K562 (cell line): ENCODE measurements around the gene SMIM36. TPM values are rescaled to one million over a fixed set of nuclear protein-coding genes. Genes with fewer than 3 reads are reported as not detected.
A peak's percentile ranks its signal among the peaks of the same experiment; 100 is the strongest.

Experiments
- BCL6 ChIP-seq: fragments of 250-450 bp; sonication (Bioruptor Pico); IDR thresholded peaks from 2 replicates; pipeline ENCODE4 v1.4.0; 2020
- MED1 ChIP-seq: sonication (generic); formaldehyde crosslinking; IDR thresholded peaks from 2 replicates; pipeline ENCODE4 v1.8.1; 2023; ENCODE audit warnings: missing genetic modification reagents, borderline replicate concordance
- NEUROD1 ChIP-seq: fragments of 150-350 bp; IDR thresholded peaks from 2 replicates; pipeline ENCODE4 v1.6.1; 2014; ENCODE audit warnings: borderline replicate concordance, low read length, low read depth; ENCODE audit not compliant: partially characterized antibody
- NFE2L1 ChIP-seq: fragments of 450-650 bp; IDR thresholded peaks from 2 replicates; pipeline ENCODE4 v1.6.1; 2016; ENCODE audit warnings: missing genetic modification characterization, low read depth, mild to moderate bottlenecking, missing compliant biosample characterization, moderate library complexity, borderline replicate concordance
- PHTF2 ChIP-seq: fragments of 250-450 bp; sonication (Bioruptor Pico); IDR thresholded peaks from 2 replicates; pipeline ENCODE4 v1.5.0; 2021; ENCODE audit warnings: mild to moderate bottlenecking
- ZFP30 ChIP-seq: fragments of 250-450 bp; sonication (Bioruptor Pico); IDR thresholded peaks from 2 replicates; pipeline ENCODE4 v1.8.0; 2022; ENCODE audit warnings: moderate library complexity, mild to moderate bottlenecking, inconsistent platforms, borderline replicate concordance
- ZNF41 ChIP-seq: fragments of 250-450 bp; sonication (Bioruptor Pico); conservative IDR thresholded peaks from 2 replicates; pipeline ENCODE4 v1.4.0; 2020; ENCODE audit warnings: mild to moderate bottlenecking
- ZNF507 ChIP-seq: conservative IDR thresholded peaks from 2 replicates; pipeline ENCODE4 v1.6.1; 2017; ENCODE audit warnings: missing genetic modification characterization, missing compliant biosample characterization
- polyA plus RNA-seq, 8 experiments: library from polyadenylated mRNA; depleted of rRNA in 4 of 8; stranded (reverse) in 5 of 8; unstranded in 3 of 8; fragments of >200 nt; fragmentation: Nextera tagmentation in 2 of 8; fragmentation: Illumina TruSeq in 1 of 8; extraction: Ambion mirVana in 2 of 8; extraction: Trizol in 1 of 8; gene quantifications; 2 replicates each; pipeline versions ENCODE4 v1.2.1 to v1.2.3, GENCODE V29; 2011 to 2014; ENCODE audit warnings: inconsistent platforms in 1 of 8, missing spikeins in 1 of 8
- total RNA-seq, 7 experiments: library from RNA; depleted of rRNA in 6 of 7; stranded (reverse); fragments of >200 nt in 6 of 7; fragmentation: Illumina TruSeq in 2 of 7; extraction: Trizol in 2 of 7; gene quantifications; 2 replicates each; pipeline versions ENCODE4 v1.2.1 to v1.2.3, GENCODE V29; 2011 to 2021; ENCODE audit warnings: low replicate concordance in 1 of 7
- TF ChIP-seq, protein P1 (sequence below), 2 experiments: fragments of 450-650 bp in 1 of 2; sonication (generic) in 1 of 2; formaldehyde crosslinking in 1 of 2; IDR thresholded peaks in 1 of 2; conservative IDR thresholded peaks in 1 of 2; 2 replicates each; pipeline versions ENCODE4 v1.6.1 to v1.8.1; 2016 to 2023; ENCODE audit warnings: mild to moderate bottlenecking in 2 of 2, moderate library complexity in 2 of 2, inconsistent platforms in 1 of 2, missing genetic modification reagents in 1 of 2
- TF ChIP-seq, protein P2 (sequence below): fragments of 200-800 bp; sonication (Bioruptor generic); IDR thresholded peaks from 2 replicates; pipeline ENCODE4 v1.6.1; 2017; ENCODE audit warnings: missing genetic modification characterization, missing compliant biosample characterization
- TF ChIP-seq, protein P3 (sequence below): sonication (generic); formaldehyde crosslinking; IDR thresholded peaks from 2 replicates; pipeline ENCODE4 v1.8.0; 2023; ENCODE audit warnings: mild to moderate bottlenecking, missing genetic modification reagents

SMIM36 gene
- total and polyA plus RNA-seq, 9 of the 15 experiments (the other 6 are each of a cell fraction or from before 2014, with no cell fraction given) = not detected

DNA sequence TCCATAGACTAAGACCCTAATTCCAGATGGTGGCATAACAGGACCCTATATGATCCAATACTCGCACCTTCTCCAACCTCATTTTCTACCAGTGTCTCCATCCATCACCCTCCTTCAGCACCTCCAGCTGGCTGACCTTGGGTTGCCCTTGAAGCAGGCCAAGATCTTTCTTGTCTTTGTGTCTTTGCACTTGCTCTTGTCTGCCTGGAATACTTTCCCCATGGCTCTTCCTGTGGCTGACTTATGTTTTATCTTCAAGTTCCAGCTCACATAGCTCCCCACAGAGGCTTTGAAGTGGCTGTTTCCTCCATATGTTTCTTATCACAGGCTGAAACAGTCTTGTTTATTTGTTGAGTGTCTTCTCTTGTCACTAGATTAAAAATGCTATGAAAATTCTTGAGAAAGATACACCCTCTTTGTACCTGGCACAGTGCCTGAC lies 60.0 kb downstream of the SMIM36 start (continued):
- TF ChIP-seq ZNF41 (no peak), NFE2L1 (tag) (no peak), NEUROD1 (peak; percentile 48), ZNF507 (tag) (no peak), MED1 (CRISPR knock-in tag) (no peak), BCL6 (CRISPR knock-in tag) (no peak), ZFP30 (CRISPR knock-in tag) (no peak), PHTF2 (no peak)
- TF ChIP-seq, protein P1, sequence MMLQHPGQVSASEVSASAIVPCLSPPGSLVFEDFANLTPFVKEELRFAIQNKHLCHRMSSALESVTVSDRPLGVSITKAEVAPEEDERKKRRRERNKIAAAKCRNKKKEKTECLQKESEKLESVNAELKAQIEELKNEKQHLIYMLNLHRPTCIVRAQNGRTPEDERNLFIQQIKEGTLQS (IDR thresholded peaks at IDR 0.05) = no peak
- TF ChIP-seq, protein P1 (CRISPR knock-in tag; conservative IDR thresholded peaks at IDR 0.05) = no peak
- TF ChIP-seq, protein P2, sequence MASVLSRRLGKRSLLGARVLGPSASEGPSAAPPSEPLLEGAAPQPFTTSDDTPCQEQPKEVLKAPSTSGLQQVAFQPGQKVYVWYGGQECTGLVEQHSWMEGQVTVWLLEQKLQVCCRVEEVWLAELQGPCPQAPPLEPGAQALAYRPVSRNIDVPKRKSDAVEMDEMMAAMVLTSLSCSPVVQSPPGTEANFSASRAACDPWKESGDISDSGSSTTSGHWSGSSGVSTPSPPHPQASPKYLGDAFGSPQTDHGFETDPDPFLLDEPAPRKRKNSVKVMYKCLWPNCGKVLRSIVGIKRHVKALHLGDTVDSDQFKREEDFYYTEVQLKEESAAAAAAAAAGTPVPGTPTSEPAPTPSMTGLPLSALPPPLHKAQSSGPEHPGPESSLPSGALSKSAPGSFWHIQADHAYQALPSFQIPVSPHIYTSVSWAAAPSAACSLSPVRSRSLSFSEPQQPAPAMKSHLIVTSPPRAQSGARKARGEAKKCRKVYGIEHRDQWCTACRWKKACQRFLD (CRISPR knock-in tag) = peak; percentile 89
- TF ChIP-seq, protein P3, sequence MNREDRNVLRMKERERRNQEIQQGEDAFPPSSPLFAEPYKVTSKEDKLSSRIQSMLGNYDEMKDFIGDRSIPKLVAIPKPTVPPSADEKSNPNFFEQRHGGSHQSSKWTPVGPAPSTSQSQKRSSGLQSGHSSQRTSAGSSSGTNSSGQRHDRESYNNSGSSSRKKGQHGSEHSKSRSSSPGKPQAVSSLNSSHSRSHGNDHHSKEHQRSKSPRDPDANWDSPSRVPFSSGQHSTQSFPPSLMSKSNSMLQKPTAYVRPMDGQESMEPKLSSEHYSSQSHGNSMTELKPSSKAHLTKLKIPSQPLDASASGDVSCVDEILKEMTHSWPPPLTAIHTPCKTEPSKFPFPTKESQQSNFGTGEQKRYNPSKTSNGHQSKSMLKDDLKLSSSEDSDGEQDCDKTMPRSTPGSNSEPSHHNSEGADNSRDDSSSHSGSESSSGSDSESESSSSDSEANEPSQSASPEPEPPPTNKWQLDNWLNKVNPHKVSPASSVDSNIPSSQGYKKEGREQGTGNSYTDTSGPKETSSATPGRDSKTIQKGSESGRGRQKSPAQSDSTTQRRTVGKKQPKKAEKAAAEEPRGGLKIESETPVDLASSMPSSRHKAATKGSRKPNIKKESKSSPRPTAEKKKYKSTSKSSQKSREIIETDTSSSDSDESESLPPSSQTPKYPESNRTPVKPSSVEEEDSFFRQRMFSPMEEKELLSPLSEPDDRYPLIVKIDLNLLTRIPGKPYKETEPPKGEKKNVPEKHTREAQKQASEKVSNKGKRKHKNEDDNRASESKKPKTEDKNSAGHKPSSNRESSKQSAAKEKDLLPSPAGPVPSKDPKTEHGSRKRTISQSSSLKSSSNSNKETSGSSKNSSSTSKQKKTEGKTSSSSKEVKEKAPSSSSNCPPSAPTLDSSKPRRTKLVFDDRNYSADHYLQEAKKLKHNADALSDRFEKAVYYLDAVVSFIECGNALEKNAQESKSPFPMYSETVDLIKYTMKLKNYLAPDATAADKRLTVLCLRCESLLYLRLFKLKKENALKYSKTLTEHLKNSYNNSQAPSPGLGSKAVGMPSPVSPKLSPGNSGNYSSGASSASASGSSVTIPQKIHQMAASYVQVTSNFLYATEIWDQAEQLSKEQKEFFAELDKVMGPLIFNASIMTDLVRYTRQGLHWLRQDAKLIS (CRISPR knock-in tag) = no peak
